SK-N-SH (cell line): ENCODE results near the gene MAPK4. TPM values are rescaled to one million over a fixed set of nuclear protein-coding genes. Genes with fewer than 3 reads are reported as not detected.

Source experiments
- CTCF ChIA-PET: fragments of 300-600, 350-600 bp; formaldehyde crosslinking; extraction: SDS; loops from one replicate; lab custom pipeline; 2021; lab: Yijun Ruan, JAX
- POLR2A ChIA-PET: fragments of 350-600 bp; sonication (Branson Sonifier 250); formaldehyde crosslinking; extraction: SDS; loops from one replicate; lab custom pipeline; 2020; ENCODE audit warnings: antibody characterized with exemption, inconsistent platforms; lab: Yijun Ruan, JAX
- DNase-seq: peaks from one replicate; pipeline ENCODE4 v3.0.0; 2012
- H2AFZ ChIP-seq: fragments of 200-600 bp; sonication (generic); 2 replicates; pipeline ENCODE4 v1.8.1; 2016; ENCODE audit warnings: antibody characterized with exemption, mild to moderate bottlenecking, low read depth
- H3F3A ChIP-seq: fragments of 200-600 bp; sonication (generic); replicated peaks from 2 replicates; pipeline ENCODE3; 2016; ENCODE audit warnings: antibody characterized with exemption, mild to moderate bottlenecking; ENCODE audit not compliant: insufficient read depth
- H3K27ac ChIP-seq, 2 experiments: fragments of 200-500 bp in 1 of 2; fragments of 200-600 bp in 1 of 2; sonication (Bioruptor generic) in 1 of 2; sonication (generic), shearing (Covaris generic) in 1 of 2; 2 replicates each; pipeline versions ENCODE4 v1.5.1 to v1.6.1; 2014 to 2016; ENCODE audit warnings: low read depth in 2 of 2, inconsistent platforms in 1 of 2, low read length in 1 of 2, mild to moderate bottlenecking in 1 of 2, mixed read lengths in 1 of 2
- H3K27me3 ChIP-seq: fragments of 200-600 bp; sonication (generic), shearing (Covaris generic); 2 replicates; pipeline ENCODE4 v1.6.1; 2016; ENCODE audit warnings: mixed run types; ENCODE audit not compliant: insufficient read depth
- H3K36me3 ChIP-seq, 2 experiments: fragments of 200-500 bp in 1 of 2; fragments of 200-600 bp in 1 of 2; sonication (Bioruptor generic) in 1 of 2; sonication (generic) in 1 of 2; replicated peaks in 1 of 2; 2 replicates each; pipeline versions ENCODE3 to v1.5.1; 2014 to 2016; ENCODE audit warnings: low read length in 1 of 2, mild to moderate bottlenecking in 1 of 2; ENCODE audit not compliant: insufficient read depth in 2 of 2, control insufficient read depth in 1 of 2
- H3K4me1 ChIP-seq, 2 experiments: fragments of 200-500 bp in 1 of 2; fragments of 200-600 bp in 1 of 2; sonication (Bioruptor generic) in 1 of 2; sonication (generic), shearing (Covaris generic) in 1 of 2; 2 replicates each; pipeline versions ENCODE4 v1.5.1 to v1.6.1; 2014 to 2016; ENCODE audit warnings: low read depth in 1 of 2, low read length in 1 of 2, mixed run types in 1 of 2; ENCODE audit not compliant: insufficient read depth in 2 of 2, control insufficient read depth in 1 of 2
- H3K4me2 ChIP-seq: fragments of 200-600 bp; sonication (generic), shearing (Covaris generic); 2 replicates; pipeline ENCODE4 v1.6.1; 2017; ENCODE audit warnings: mixed run types
- H3K4me3 ChIP-seq, 2 experiments: fragments of 200-500 bp in 1 of 2; fragments of 200-600 bp in 1 of 2; sonication (Bioruptor generic) in 1 of 2; sonication (generic), shearing (Covaris generic) in 1 of 2; 2 replicates each; pipeline versions ENCODE4 v1.5.1 to v1.8.1; 2014 to 2016; ENCODE audit warnings: low read depth in 2 of 2, inconsistent platforms in 1 of 2, low read length in 1 of 2, mild to moderate bottlenecking in 1 of 2, mixed read lengths in 1 of 2, moderate library complexity in 1 of 2
- H3K79me2 ChIP-seq: fragments of 200-600 bp; sonication (generic); 2 replicates; pipeline ENCODE4 v1.8.1; 2017; ENCODE audit warnings: mild to moderate bottlenecking; ENCODE audit not compliant: insufficient read depth
- H3K9ac ChIP-seq: fragments of 200-600 bp; sonication (generic); 2 replicates; pipeline ENCODE4 v1.6.1; 2017; ENCODE audit warnings: mixed run types
- H3K9me2 ChIP-seq: fragments of 200-600 bp; sonication (generic); 2 replicates; pipeline ENCODE4 v1.6.1; 2017; ENCODE audit warnings: mixed run types
- H3K9me3 ChIP-seq: fragments of 200-600 bp; sonication (generic); 2 replicates; pipeline ENCODE4 v1.6.1; 2017; ENCODE audit warnings: mixed run types, mild to moderate bottlenecking, moderate library complexity
- H4K20me1 ChIP-seq: fragments of 200-600 bp; sonication (generic); 2 replicates; pipeline ENCODE4 v1.6.1; 2017; ENCODE audit warnings: mild to moderate bottlenecking, mixed run types; ENCODE audit not compliant: insufficient read depth
- CTCF ChIP-seq: fragments of 200-600 bp; sonication (generic); IDR thresholded peaks from 2 replicates; pipeline ENCODE4 v1.6.1; 2017; ENCODE audit warnings: antibody characterized with exemption, mild to moderate bottlenecking, moderate library complexity
- EZH2phosphoT487 ChIP-seq: fragments of 200-600 bp; sonication (generic); IDR thresholded peaks from 2 replicates; pipeline ENCODE4 v1.6.1; 2017; ENCODE audit warnings: low read depth, mixed run types, mild to moderate bottlenecking, antibody characterized with exemption, moderate library complexity, borderline replicate concordance
- FOXJ3 ChIP-seq: sonication (generic); formaldehyde crosslinking; IDR thresholded peaks from 2 replicates; pipeline ENCODE4 v1.5.1; 2020; ENCODE audit warnings: mild to moderate bottlenecking, missing genetic modification reagents
- GABPA ChIP-seq: IDR thresholded peaks from 2 replicates; pipeline ENCODE4 v1.4.0; 2012; ENCODE audit warnings: low read depth, mild to moderate bottlenecking
- IRF3 ChIP-seq: fragments of 150-350 bp; IDR thresholded peaks from 2 replicates; pipeline ENCODE4 v1.6.1; 2016; ENCODE audit warnings: mild to moderate bottlenecking, low read depth, low read length
- JUND ChIP-seq: IDR thresholded peaks from 2 replicates; pipeline ENCODE4 v1.4.0; 2012
- MXI1 ChIP-seq: IDR thresholded peaks from 2 replicates; pipeline ENCODE4 v1.6.1; 2012; ENCODE audit warnings: mild to moderate bottlenecking, low read depth, low read length, improper control_type of control experiment
- NFIC ChIP-seq: IDR thresholded peaks from 2 replicates; pipeline ENCODE4 v1.4.0; 2012; ENCODE audit warnings: borderline replicate concordance
- PBX3 ChIP-seq: IDR thresholded peaks from 2 replicates; pipeline ENCODE4; 2012
- POLR2AphosphoS5 ChIP-seq: IDR thresholded peaks from 2 replicates; pipeline ENCODE4 v1.6.1; 2012; ENCODE audit warnings: low read depth, low read length
- RAD21 ChIP-seq: IDR thresholded peaks from 2 replicates; pipeline ENCODE4 v1.6.1; 2012; ENCODE audit warnings: mild to moderate bottlenecking, low read length
- REST ChIP-seq: IDR thresholded peaks from 2 replicates; pipeline ENCODE4 v1.6.1; 2012; ENCODE audit warnings: mild to moderate bottlenecking, low read depth, low read length, moderate library complexity
- RFX5 ChIP-seq: IDR thresholded peaks from 2 replicates; pipeline ENCODE4 v1.6.1; 2012; ENCODE audit warnings: mild to moderate bottlenecking, improper control_type of control experiment, low read length
- SMC3 ChIP-seq: IDR thresholded peaks from 2 replicates; pipeline ENCODE4 v1.6.1; 2012; ENCODE audit warnings: low read depth, low read length, improper control_type of control experiment
- USF1 ChIP-seq: IDR thresholded peaks from 2 replicates; pipeline ENCODE4 v1.4.0; 2012; ENCODE audit warnings: low read depth, borderline replicate concordance
- WGBS: methylation state at CpG from one replicate; pipeline ENCODE4 v1.1.6; 2017; ENCODE audit warnings: low lambda C conversion rate; 5-methylcytosine and 5-hydroxymethylcytosine counted together
- polyA plus RNA-seq, 3 experiments: library from polyadenylated mRNA; depleted of rRNA; stranded (reverse); fragments of >200 nt; gene quantifications; 2 replicates each; pipeline ENCODE4 v1.2.3, GENCODE V29; 2012

MAPK4 gene
- polyA plus RNA-seq, 1 of the 3 experiments (the other 2 are of a cell fraction) = 0.02 TPM

- no peak overlapping the region for H3K4me3 ChIP-seq
- peaks cover 0 to 28% of the 10 kb centered on the region in 2 experiments; a peak in 1 of 4 replicates for H3K4me1 ChIP-seq
- no peak overlapping the region for H3K9ac ChIP-seq
- H3F3A ChIP-seq = no peaks in the 10 kb centered on the region
- H3K79me2 ChIP-seq = no peaks in the 10 kb centered on the region
- no peaks in the 10 kb centered on the region for H3K9me2 ChIP-seq
- peak overlapping the region in 1 of 2 experiments; percentile 34; a peak in 1 of 4 replicates for H3K27ac ChIP-seq
- no peaks in the 10 kb centered on the region for H3K36me3 ChIP-seq
- POLR2A ChIA-PET = no interaction called here
- no peaks in the 10 kb centered on the region for H4K20me1 ChIP-seq
- WGBS = 53% methylated on average over 5 of the region's 10 CpGs
- CTCF ChIA-PET = no interaction called here
- DNase-seq = peak; percentile 50
- no peaks in the 10 kb centered on the region for H3K27me3 ChIP-seq
- no peak overlapping the region for H3K4me2 ChIP-seq
- H2AFZ ChIP-seq = no peak overlapping the region
- TF ChIP-seq EZH2phosphoT487 (no peak), REST (no peak), CTCF (no peak), IRF3 (no peak), RAD21 (no peak)
- no peaks in the 10 kb centered on the region for H3K9me3 ChIP-seq
These were observed 168.0 kb downstream of the MAPK4 start for GRCh38 chr18:50727721-50728471.

GRCh38 chr18:50729376-50729775 lies 169.5 kb downstream of the MAPK4 start:
- H3K27ac ChIP-seq = no peak overlapping the region
- H3K9me3 ChIP-seq = no peaks in the 10 kb centered on the region
- no peak overlapping the region for H3K9ac ChIP-seq
- no peak overlapping the region for H3K4me3 ChIP-seq
- H3K4me2 ChIP-seq = no peak overlapping the region
- CTCF ChIA-PET = no interaction called here
- POLR2A ChIA-PET = no interaction called here
- no peaks in the 10 kb centered on the region for H3F3A ChIP-seq
- no peak overlapping the region for H2AFZ ChIP-seq
- H4K20me1 ChIP-seq = no peaks in the 10 kb centered on the region
- H3K27me3 ChIP-seq = no peaks in the 10 kb centered on the region
- WGBS = 72% methylated on average over 5 of the region's 46 CpGs
- no peak for DNase-seq
- no peaks in the 10 kb centered on the region for H3K36me3 ChIP-seq
- H3K9me2 ChIP-seq = no peaks in the 10 kb centered on the region
- H3K79me2 ChIP-seq = no peaks in the 10 kb centered on the region
- peaks cover 0 to 28% of the 10 kb centered on the region in 2 experiments; a peak in 1 of 4 replicates for H3K4me1 ChIP-seq
- no peak for TF ChIP-seq MXI1
- TF ChIP-seq PBX3 = no peak
- no peak for TF ChIP-seq JUND
- no peak for TF ChIP-seq RFX5
- no peak for TF ChIP-seq SMC3
- no peak for TF ChIP-seq FOXJ3 (CRISPR knock-in tag)
- TF ChIP-seq USF1 = no peak
- no peak for TF ChIP-seq NFIC
- no peak for TF ChIP-seq POLR2AphosphoS5
- no peak for TF ChIP-seq GABPA
- TF ChIP-seq CTCF = no peak
